Stromal cell of bone marrow (primary cell): Measurements from ENCODE around the gene CCDC138.

ENCODE experiments used
- DNase-seq: peaks from one replicate; pipeline ENCODE4 v3.0.0-alpha.2; 2012; ENCODE audit warnings: low read depth

CCDC138 gene

GRCh38 chr2:108829578-108830310 is 43.2 kb downstream of the CCDC138 start:
- no peak for DNase-seq

DNA sequence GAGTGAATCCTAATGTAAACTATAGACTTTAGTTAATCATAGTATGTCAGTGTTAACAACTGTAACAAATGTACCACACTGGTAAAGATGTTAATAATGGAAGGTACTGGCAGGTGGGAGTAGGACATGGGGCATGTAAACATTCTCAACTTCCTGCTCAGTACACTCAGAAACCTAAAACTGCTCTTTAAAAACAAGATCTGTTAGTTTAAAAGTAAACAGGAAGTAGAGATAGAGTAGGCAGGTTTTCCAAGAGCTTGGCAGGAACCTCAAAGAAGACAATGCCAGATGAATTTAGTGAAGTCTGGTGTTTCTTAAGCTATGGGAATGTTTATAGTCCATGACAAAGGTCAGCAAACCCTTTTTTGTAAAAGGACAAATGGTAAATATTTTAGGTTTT is 46.6 kb downstream of the CCDC138 start:
- no peak for DNase-seq

DNA sequence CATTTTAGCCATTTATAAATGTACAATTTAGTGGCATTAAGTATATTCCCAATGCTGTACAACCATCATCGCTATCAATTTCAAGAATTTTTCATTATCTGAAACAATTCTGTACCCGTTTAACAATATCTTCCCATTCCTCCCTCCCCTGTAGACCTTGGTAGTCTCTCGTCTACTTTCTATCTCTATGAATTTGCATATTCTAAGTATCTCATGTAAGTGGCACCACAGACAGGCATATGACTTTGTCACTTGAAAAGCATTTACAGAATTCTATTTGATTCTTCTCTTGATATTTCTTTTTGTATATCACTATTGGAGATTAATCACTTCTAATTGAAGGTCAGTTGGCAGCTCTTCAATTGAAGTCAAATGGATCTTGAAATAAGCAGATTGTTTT is 48.0 kb downstream of the CCDC138 start:
- no peak for DNase-seq

- no peak for DNase-seq
These were observed 48.5 kb downstream of the CCDC138 start for GRCh38 chr2:108835040-108835439.

DNA sequence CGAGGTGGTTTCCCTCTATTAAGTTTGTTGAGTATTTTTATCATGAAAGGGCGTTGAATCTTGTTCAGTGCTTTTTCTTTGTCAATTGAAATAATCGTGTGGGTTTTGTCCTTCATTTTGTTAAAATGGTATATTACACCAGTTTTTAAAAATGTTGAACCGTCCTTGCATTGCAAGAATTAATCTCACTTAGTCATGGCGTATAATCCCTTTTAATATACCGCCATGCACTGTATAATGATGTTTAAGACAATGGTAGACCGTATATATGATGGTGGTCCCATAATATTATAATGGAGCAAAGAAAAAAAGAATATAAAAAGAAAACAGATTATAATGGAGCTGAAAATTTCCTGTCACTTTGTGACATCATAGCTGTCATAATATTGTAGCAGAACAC is 50.6 kb downstream of the CCDC138 start:
- DNase-seq = no peak

DNA sequence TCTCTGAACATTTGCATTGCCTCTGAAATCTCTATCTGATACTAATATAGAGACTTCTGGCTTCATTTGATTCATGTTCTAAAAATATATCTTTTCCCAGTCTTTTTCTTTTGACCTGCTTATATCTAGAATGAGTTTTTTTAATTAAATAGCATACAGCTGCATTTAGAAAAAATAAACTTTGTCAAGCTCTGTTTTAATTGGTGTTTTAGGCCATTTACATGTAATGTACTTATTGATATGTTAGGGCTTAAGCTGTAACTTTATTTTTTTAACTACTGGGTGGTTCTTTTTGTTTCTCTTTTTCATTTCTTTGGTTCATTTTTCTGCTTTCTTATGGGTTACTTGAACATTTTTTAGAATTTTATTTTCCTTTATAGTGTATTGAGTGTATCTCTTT is 54.9 kb downstream of the CCDC138 start:
- DNase-seq = no peak

GRCh38 chr2:108845923-108846322 is 59.4 kb downstream of the CCDC138 start:
- DNase-seq = no peak

- no peak for DNase-seq
These were observed 60.4 kb downstream of the CCDC138 start for GRCh38 chr2:108847000-108847399.

GRCh38 chr2:108852375-108852774 is 65.8 kb downstream of the CCDC138 start:
- DNase-seq = no peak

GRCh38 chr2:108853421-108853820 is 66.8 kb downstream of the CCDC138 start:
- DNase-seq = no peak

DNA sequence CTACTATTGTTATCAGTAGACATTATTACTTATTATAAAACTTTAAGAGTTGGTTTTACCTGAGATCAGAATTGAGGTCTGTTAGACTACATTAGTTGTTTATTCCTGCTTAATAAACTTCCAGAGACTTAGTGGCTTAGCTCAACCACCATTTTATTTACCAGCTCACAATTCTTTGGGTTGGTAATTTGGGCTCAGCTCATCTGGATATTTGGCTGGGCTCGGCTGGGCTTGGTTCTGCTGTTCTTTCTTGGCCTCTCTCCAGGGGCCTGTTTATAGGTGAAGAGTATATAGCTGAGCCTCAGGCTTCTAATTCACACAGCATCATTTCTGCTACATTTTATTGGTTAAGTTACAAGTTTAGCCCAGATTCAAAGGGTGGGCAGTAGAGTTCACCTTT is 67.9 kb downstream of the CCDC138 start:
- no peak for DNase-seq

DNA sequence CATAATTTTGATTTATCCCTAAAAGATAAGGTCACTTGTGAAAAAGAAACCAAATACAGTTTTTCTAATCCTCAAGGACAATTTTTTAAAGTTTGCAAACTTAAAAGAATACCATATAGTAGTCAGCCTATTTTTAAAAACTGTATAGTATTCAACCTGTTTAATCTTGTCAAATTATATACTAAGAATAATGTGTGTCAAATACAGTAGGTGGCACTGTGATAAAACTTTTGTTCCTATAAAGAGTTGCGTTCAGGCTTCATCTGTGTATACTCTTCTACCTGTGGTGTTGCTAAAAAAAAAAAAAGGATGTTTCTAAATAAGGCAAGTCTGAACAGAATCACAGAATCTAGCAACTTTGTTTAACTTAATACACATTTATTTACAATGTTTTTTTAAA is 68.6 kb downstream of the CCDC138 start:
- peak; percentile 3 for DNase-seq

DNA sequence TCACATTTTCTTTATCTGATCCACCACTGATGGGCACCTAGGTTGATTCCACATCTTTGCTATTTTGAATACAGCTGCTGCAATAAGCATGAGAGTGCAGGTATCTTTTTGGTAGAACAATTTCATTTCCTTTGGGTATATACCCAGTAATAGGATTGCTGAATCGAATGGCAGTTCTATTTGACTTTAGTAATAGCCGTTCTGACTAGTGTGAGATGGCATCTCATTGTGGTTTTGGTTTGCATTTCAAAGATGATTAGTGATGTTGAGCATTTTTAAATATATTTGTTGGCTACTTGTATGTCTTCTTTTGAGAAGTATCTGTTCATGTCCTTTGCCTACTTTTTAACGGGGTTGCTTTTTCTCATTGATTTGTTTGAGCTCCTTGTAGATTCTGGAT is 72.3 kb downstream of the CCDC138 start:
- DNase-seq = peak; percentile 1

DNA sequence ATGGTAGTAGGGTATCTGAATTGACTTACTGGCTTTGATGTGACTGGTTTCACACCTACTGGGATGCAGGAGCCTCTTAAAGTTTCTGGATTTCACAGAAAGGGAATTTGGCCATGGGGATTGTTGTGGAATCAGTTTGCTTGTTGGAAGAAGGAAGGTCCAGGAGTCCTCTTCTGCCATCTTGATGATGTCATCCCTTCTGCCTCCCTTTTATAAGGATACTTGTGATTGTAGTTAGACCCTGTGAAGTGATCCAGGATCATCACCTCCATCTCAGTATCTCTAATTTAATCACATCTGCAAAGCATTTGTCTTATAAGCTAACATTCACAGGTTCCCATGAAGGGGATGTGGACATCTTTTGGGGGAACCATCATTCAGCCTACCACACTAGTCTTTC is 79.5 kb downstream of the CCDC138 start:
- no peak for DNase-seq

DNA sequence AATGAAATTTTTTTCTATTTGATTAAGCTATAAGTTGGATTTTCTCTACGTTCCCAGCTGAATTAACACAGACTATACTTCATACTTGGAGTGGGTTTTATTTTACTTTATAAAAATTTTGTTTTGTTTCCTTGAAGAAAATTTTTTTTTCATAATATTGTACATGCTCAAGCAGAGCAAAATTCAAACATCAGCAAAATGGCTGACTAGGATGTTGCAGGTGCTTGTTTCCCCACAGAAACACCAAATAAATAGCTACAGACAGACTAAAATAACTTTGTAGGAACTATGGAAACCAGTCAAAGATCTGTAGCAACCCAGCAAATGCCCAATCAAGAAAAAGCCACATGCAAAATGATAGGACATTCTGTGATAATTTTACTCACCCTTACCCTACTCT is 82.3 kb downstream of the CCDC138 start:
- no peak for DNase-seq

GRCh38 chr2:108869542-108869941 is 83.0 kb downstream of the CCDC138 start:
- DNase-seq = no peak

DNA sequence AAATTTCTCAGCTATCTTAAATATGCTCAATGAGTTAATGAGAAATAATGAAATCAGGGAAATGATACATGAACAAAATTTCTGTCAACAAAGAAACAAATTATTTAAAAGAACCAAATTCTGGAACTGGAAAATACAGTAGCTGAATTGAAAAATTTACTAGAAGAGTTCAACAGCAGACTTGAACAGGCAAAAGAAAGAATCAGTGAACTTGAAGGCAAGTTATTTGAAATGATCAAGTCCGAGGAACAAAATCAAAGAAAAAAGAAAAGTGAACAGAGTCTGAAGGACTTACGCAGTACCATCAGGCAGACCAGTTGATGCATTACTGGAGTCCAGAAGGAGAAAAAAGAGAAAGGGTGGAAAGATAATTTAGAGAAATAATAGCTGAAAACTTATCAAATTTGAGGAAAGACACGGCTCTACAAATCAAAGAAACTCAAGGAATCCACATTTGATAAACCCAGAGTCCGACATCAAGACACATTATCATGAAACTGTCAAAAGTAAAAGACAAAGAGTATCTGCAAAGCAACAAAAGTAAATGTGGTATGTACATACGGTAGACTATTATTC is 83.6 kb downstream of the CCDC138 start:
- no peak for DNase-seq

GRCh38 chr2:108877506-108877905 is 90.9 kb downstream of the CCDC138 start:
- DNase-seq = no peak

DNA sequence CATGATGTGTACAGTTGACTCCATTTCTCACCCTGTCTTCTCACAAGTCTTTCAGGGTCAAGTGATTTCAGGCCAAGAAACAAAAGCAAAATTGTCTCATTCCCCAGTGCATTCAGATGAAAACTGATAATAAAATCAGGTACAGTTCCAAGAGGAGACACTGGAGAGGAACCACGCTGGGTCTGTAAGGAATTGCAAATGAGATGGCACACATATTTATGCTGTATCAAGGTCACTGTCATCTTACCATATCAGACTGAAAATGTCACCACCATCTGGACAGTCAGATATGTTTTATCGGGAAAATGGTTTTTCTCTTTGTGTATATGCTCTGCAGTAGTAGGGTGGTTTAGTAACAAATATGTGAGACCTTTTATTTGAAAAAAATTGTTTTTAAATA is 91.7 kb downstream of the CCDC138 start:
- no peak for DNase-seq

- DNase-seq = no peak
These were observed 98.0 kb downstream of the CCDC138 start for GRCh38 chr2:108884619-108885018.

- no peak for DNase-seq
These were observed 103.3 kb downstream of the CCDC138 start for GRCh38 chr2:108889907-108890306.

GRCh38 chr2:108893277-108893676 is 106.7 kb downstream of the CCDC138 start:
- no peak for DNase-seq

DNA sequence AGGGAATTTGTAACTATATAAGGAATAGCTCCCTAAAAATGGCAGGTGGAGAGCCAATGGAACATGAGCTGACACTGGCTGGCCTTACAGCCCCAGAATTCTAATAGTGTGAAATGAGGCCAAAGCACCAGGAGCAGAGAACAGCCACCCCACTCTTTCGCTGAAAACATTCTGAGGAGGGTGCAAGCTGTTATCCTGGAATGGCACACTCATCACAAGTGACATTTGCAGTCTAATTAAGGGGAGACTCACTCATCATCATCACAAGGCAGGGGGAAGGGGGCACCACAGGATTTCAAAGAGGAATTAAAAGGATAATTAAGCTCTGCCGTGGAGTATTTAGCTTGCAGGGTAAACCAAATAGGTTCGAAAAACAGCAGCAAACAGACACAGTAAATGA is 108.2 kb downstream of the CCDC138 start:
- DNase-seq = no peak

DNA sequence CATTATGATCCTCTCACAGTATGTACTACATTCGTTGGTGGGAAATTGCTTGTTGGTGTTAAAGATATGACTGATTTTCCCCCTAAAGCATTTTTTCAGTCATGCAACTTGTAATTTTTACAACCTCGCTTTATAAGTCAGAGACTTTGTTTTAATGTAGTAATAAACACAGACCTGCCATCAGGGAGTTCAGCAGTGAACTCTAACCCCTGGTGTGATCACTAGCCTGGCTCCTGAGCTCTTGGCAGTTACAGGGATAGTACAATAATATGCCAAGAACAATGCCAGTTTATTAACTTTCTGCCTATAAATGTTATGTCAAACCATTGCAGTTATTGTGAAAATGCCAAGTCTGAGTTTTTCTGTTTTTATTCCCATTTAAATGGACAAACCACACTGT is 108.6 kb downstream of the CCDC138 start:
- no peak for DNase-seq
